HEK293 (cell line): Measurements from ENCODE around the gene FLT3LG.

ENCODE experiments used
- CTCF ChIA-PET: fragments of 350-600 bp; formaldehyde crosslinking; extraction: SDS; loops from one replicate; lab custom pipeline; 2021; ENCODE audit warnings: antibody characterized with exemption; lab: Yijun Ruan, JAX
- POLR2A ChIA-PET: fragments of 300-600 bp; formaldehyde crosslinking; extraction: SDS; loops from one replicate; lab custom pipeline; 2020; ENCODE audit warnings: antibody characterized with exemption, inconsistent platforms; lab: Yijun Ruan, JAX
- H3K27ac ChIP-seq: fragments of 200-500 bp; sonication (Bioruptor generic); 2 replicates; pipeline ENCODE4 v1.5.1; 2014; ENCODE audit warnings: low read depth, low read length, control low read depth, inconsistent platforms; ENCODE audit errors: extremely low read depth
- H3K36me3 ChIP-seq, 2 experiments: fragments of 200-500 bp in 1 of 2; sonication (Bioruptor generic) in 1 of 2; 1 replicate in 1 of 2; 2 replicates in 1 of 2; pipeline ENCODE4 v1.5.1; 2014 to 2017; ENCODE audit warnings: inconsistent platforms in 2 of 2, low read length in 2 of 2; ENCODE audit not compliant: control insufficient read depth in 2 of 2, insufficient read depth in 1 of 2
- H3K4me1 ChIP-seq: fragments of 200-500 bp; sonication (Bioruptor generic); 2 replicates; pipeline ENCODE4 v1.5.1; 2014; ENCODE audit warnings: mild to moderate bottlenecking, low read length, inconsistent platforms; ENCODE audit not compliant: control insufficient read depth, insufficient read depth
- H3K4me3 ChIP-seq: 2 replicates; pipeline ENCODE4 v1.5.1; 2011; ENCODE audit warnings: low read depth, mild to moderate bottlenecking, control low read depth, low read length, moderate library complexity
- H3K9me3 ChIP-seq: fragments of 200-500 bp; sonication (Bioruptor generic); 2 replicates; pipeline ENCODE4 v1.5.1; 2014; ENCODE audit warnings: low read depth, low read length, inconsistent platforms; ENCODE audit not compliant: control insufficient read depth, insufficient read depth
- BCL11B ChIP-seq: fragments of 450-650 bp; formaldehyde crosslinking; IDR thresholded peaks from 2 replicates; pipeline ENCODE4 v1.5.1; 2016; ENCODE audit warnings: low read depth, missing biosample characterization, missing genetic modification characterization
- GLI2 ChIP-seq: fragments of 450-650 bp; formaldehyde crosslinking; IDR thresholded peaks from 2 replicates; pipeline ENCODE4; 2017; ENCODE audit warnings: missing biosample characterization, missing genetic modification characterization, low read depth, borderline replicate concordance
- GLIS1 ChIP-seq: fragments of 450-650 bp; formaldehyde crosslinking; IDR thresholded peaks from 2 replicates; pipeline ENCODE4 v1.5.1; 2016; ENCODE audit warnings: missing biosample characterization, missing genetic modification characterization
- KLF10 ChIP-seq: fragments of 450-650 bp; IDR thresholded peaks from 2 replicates; pipeline ENCODE4 v1.5.1; 2018; ENCODE audit warnings: missing biosample characterization, mild to moderate bottlenecking, missing genetic modification characterization
- KLF16 ChIP-seq: fragments of 450-650 bp; formaldehyde crosslinking; IDR thresholded peaks from 2 replicates; pipeline ENCODE4 v1.5.1; 2017; ENCODE audit warnings: missing biosample characterization, missing genetic modification characterization
- MEIS1 ChIP-seq: sonication (generic); formaldehyde crosslinking; IDR thresholded peaks from 2 replicates; pipeline ENCODE4 v1.8.1; 2022; ENCODE audit warnings: missing genetic modification reagents, mild to moderate bottlenecking, borderline replicate concordance
- SP2 ChIP-seq: fragments of 450-650 bp; formaldehyde crosslinking; IDR thresholded peaks from 2 replicates; pipeline ENCODE4 v1.5.1; 2016; ENCODE audit warnings: missing biosample characterization, missing genetic modification characterization
- SP3 ChIP-seq: fragments of 450-650 bp; formaldehyde crosslinking; IDR thresholded peaks from 2 replicates; pipeline ENCODE4 v1.5.1; 2016; ENCODE audit warnings: missing biosample characterization, missing genetic modification characterization
- ZBTB10 ChIP-seq: fragments of 450-650 bp; formaldehyde crosslinking; IDR thresholded peaks from 2 replicates; pipeline ENCODE4 v1.5.1; 2016; ENCODE audit warnings: missing biosample characterization, missing genetic modification characterization
- ZBTB17 ChIP-seq: fragments of 450-650 bp; formaldehyde crosslinking; IDR thresholded peaks from 2 replicates; pipeline ENCODE4 v1.5.1; 2016; ENCODE audit warnings: missing biosample characterization, missing genetic modification characterization
- ZBTB20 ChIP-seq: fragments of 450-650 bp; formaldehyde crosslinking; IDR thresholded peaks from 2 replicates; pipeline ENCODE4 v1.5.1; 2016; ENCODE audit warnings: missing biosample characterization, missing genetic modification characterization
- ZBTB8A ChIP-seq: fragments of 450-650 bp; formaldehyde crosslinking; IDR thresholded peaks from 2 replicates; pipeline ENCODE4 v1.5.1; 2016; ENCODE audit warnings: missing biosample characterization, missing genetic modification characterization
- ZIC2 ChIP-seq: fragments of 450-650 bp; formaldehyde crosslinking; IDR thresholded peaks from 2 replicates; pipeline ENCODE4 v1.5.1; 2016; ENCODE audit warnings: missing biosample characterization, missing genetic modification characterization
- ZNF19 ChIP-seq: fragments of 450-650 bp; formaldehyde crosslinking; IDR thresholded peaks from 2 replicates; pipeline ENCODE4; 2016; ENCODE audit warnings: missing biosample characterization, missing genetic modification characterization, low read depth
- ZNF211 ChIP-seq: fragments of 450-650 bp; formaldehyde crosslinking; IDR thresholded peaks from 2 replicates; pipeline ENCODE4 v1.5.1; 2016; ENCODE audit warnings: low read depth, missing biosample characterization, missing genetic modification characterization
- ZNF292 ChIP-seq: fragments of 450-650 bp; formaldehyde crosslinking; IDR thresholded peaks from 2 replicates; pipeline ENCODE4 v1.5.1; 2016; ENCODE audit warnings: low read depth, missing biosample characterization, missing genetic modification characterization, borderline replicate concordance
- ZNF398 ChIP-seq: fragments of 450-650 bp; formaldehyde crosslinking; IDR thresholded peaks from 2 replicates; pipeline ENCODE4 v1.5.1; 2017; ENCODE audit warnings: missing biosample characterization, missing genetic modification characterization
- ZNF423 ChIP-seq: fragments of 450-650 bp; formaldehyde crosslinking; IDR thresholded peaks from 2 replicates; pipeline ENCODE4 v1.5.1; 2016; ENCODE audit warnings: missing biosample characterization, missing genetic modification characterization
- ZNF521 ChIP-seq: fragments of 450-650 bp; formaldehyde crosslinking; IDR thresholded peaks from 2 replicates; pipeline ENCODE4 v1.5.1; 2017; ENCODE audit warnings: missing biosample characterization, mild to moderate bottlenecking, missing genetic modification characterization
- ZNF639 ChIP-seq: fragments of 450-650 bp; formaldehyde crosslinking; IDR thresholded peaks from 2 replicates; pipeline ENCODE4 v1.5.1; 2016; ENCODE audit warnings: missing biosample characterization, missing genetic modification characterization
- ZNF768 ChIP-seq: fragments of 450-650 bp; formaldehyde crosslinking; IDR thresholded peaks from 2 replicates; pipeline ENCODE4 v1.5.1; 2018; ENCODE audit warnings: missing biosample characterization, mild to moderate bottlenecking, missing genetic modification characterization
- ZNF843 ChIP-seq: fragments of 450-650 bp; formaldehyde crosslinking; IDR thresholded peaks from 2 replicates; pipeline ENCODE4 v1.5.1; 2016; ENCODE audit warnings: missing biosample characterization, missing genetic modification characterization
- ZSCAN30 ChIP-seq: fragments of 450-650 bp; IDR thresholded peaks from 2 replicates; pipeline ENCODE4 v1.5.1; 2018; ENCODE audit warnings: missing biosample characterization, mild to moderate bottlenecking, missing genetic modification characterization, moderate library complexity
- ZXDB ChIP-seq: fragments of 450-650 bp; formaldehyde crosslinking; IDR thresholded peaks from 2 replicates; pipeline ENCODE4 v1.5.1; 2016; ENCODE audit warnings: missing biosample characterization, missing genetic modification characterization
- TF ChIP-seq, protein P1 (sequence below): fragments of 450-650 bp; formaldehyde crosslinking; IDR thresholded peaks from 2 replicates; pipeline ENCODE4 v1.5.1; 2017; ENCODE audit warnings: missing biosample characterization, missing genetic modification characterization
- TF ChIP-seq, protein P2 (sequence below): fragments of 450-650 bp; formaldehyde crosslinking; IDR thresholded peaks from 2 replicates; pipeline ENCODE4 v1.5.1; 2016; ENCODE audit warnings: missing biosample characterization, missing genetic modification characterization

Gene FLT3LG

GRCh38 chr19:49507803-49508494 lies 33.9 kb downstream of the FLT3LG start (continued):
- no peak for TF ChIP-seq ZNF639 (tag by site-specific recombination)
- TF ChIP-seq GLI2 (tag by site-specific recombination) = no peak
- TF ChIP-seq, protein P1, sequence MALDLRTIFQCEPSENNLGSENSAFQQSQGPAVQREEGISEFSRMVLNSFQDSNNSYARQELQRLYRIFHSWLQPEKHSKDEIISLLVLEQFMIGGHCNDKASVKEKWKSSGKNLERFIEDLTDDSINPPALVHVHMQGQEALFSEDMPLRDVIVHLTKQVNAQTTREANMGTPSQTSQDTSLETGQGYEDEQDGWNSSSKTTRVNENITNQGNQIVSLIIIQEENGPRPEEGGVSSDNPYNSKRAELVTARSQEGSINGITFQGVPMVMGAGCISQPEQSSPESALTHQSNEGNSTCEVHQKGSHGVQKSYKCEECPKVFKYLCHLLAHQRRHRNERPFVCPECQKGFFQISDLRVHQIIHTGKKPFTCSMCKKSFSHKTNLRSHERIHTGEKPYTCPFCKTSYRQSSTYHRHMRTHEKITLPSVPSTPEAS (tag by site-specific recombination) = no peak
- TF ChIP-seq ZBTB10 (tag by site-specific recombination) = no peak
- TF ChIP-seq MEIS1 = no peak
- TF ChIP-seq ZBTB8A (tag by site-specific recombination) = no peak

GRCh38 chr19:49512970-49513745 lies 39.1 kb downstream of the FLT3LG start:
- ChIA-PET POLR2A (interaction anchor here (0.5 to 2.8 kb wide), 10 partner anchors 9 to 66 kb away, joined by 3 to 8 read pairs (median 4); partner anchors contain the start of genes ALDH16A1 and RPS11), CTCF (interaction anchor here (0.6 to 3.1 kb wide), 4 partner anchors 31 to 40 kb away, joined by 3 to 29 read pairs (median 4); no protein-coding TSS in a partner anchor)
- H3K9me3 ChIP-seq = no peaks in the 10 kb centered on the region
- H3K27ac ChIP-seq = peak overlapping the region; percentile 88
- H3K36me3 ChIP-seq = peaks cover 9 to 11% of the 10 kb centered on the region in 2 experiments; a peak in 2 of 3 replicates
- peak overlapping the region; percentile 82 for H3K4me3 ChIP-seq
- peaks cover 8% of the 10 kb centered on the region for H3K4me1 ChIP-seq
- TF ChIP-seq ZNF292 (tag by site-specific recombination) = no peak
- peak; percentile 53 for TF ChIP-seq ZSCAN30 (tag by site-specific recombination)
- 0 out of 2 replicates have a peak, but pooled peaks have one; percentile 59 for TF ChIP-seq KLF16 (tag by site-specific recombination)
- TF ChIP-seq SP2 (tag by site-specific recombination) = peak; percentile 65
- peak; percentile 55 for TF ChIP-seq GLIS1
- no peak for TF ChIP-seq ZNF19 (tag by site-specific recombination)
- TF ChIP-seq ZBTB20 (tag by site-specific recombination) = peak; percentile 52; the same call in 1 of the 2 replicates
- TF ChIP-seq, protein P2, sequence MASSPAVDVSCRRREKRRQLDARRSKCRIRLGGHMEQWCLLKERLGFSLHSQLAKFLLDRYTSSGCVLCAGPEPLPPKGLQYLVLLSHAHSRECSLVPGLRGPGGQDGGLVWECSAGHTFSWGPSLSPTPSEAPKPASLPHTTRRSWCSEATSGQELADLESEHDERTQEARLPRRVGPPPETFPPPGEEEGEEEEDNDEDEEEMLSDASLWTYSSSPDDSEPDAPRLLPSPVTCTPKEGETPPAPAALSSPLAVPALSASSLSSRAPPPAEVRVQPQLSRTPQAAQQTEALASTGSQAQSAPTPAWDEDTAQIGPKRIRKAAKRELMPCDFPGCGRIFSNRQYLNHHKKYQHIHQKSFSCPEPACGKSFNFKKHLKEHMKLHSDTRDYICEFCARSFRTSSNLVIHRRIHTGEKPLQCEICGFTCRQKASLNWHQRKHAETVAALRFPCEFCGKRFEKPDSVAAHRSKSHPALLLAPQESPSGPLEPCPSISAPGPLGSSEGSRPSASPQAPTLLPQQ = peak; percentile 59; the same call in 1 of the 2 replicates
- TF ChIP-seq ZNF843 (tag by site-specific recombination) = 0 out of 2 replicates have a peak, but pooled peaks have one; percentile 13
- TF ChIP-seq ZNF211 (tag by site-specific recombination) = no peak
- no peak for TF ChIP-seq ZNF768 (tag by site-specific recombination)
- peak; percentile 94 for TF ChIP-seq ZNF398 (tag by site-specific recombination)
- peak; percentile 80; the same call in 1 of the 2 replicates for TF ChIP-seq BCL11B
- peak; percentile 43; the same call in 1 of the 2 replicates for TF ChIP-seq KLF10 (tag by site-specific recombination)
- TF ChIP-seq ZNF423 = peak; percentile 75
- TF ChIP-seq ZIC2 (tag by site-specific recombination) = peak; percentile 96
- peak; percentile 10; the same call in 1 of the 2 replicates for TF ChIP-seq ZBTB17
- TF ChIP-seq SP3 (tag by site-specific recombination) = peak; percentile 64; the same call in 1 of the 2 replicates
- TF ChIP-seq ZXDB (tag by site-specific recombination) = peak; percentile 78
- TF ChIP-seq ZNF521 (tag by site-specific recombination) = no peak
